ENCODE data around the gene LILRA1.

GRCh38 chr19:54576411-54576976 is 16.9 kb upstream of the LILRA1 start:
- TF ChIP-seq, protein P1, sequence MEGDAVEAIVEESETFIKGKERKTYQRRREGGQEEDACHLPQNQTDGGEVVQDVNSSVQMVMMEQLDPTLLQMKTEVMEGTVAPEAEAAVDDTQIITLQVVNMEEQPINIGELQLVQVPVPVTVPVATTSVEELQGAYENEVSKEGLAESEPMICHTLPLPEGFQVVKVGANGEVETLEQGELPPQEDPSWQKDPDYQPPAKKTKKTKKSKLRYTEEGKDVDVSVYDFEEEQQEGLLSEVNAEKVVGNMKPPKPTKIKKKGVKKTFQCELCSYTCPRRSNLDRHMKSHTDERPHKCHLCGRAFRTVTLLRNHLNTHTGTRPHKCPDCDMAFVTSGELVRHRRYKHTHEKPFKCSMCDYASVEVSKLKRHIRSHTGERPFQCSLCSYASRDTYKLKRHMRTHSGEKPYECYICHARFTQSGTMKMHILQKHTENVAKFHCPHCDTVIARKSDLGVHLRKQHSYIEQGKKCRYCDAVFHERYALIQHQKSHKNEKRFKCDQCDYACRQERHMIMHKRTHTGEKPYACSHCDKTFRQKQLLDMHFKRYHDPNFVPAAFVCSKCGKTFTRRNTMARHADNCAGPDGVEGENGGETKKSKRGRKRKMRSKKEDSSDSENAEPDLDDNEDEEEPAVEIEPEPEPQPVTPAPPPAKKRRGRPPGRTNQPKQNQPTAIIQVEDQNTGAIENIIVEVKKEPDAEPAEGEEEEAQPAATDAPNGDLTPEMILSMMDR (conservative IDR thresholded peaks at IDR 0.05; ENCODE audit: low read depth, low read length): no peak
- TF ChIP-seq EZH2 (IDR thresholded peaks at IDR 0.05; ENCODE audit: borderline replicate concordance, low read depth, low read length, poor library complexity, severe bottlenecking): no peak
